ENCODE data around the gene OXA1L.
"Not testable (repeated sequence)": the region's sequence is repeated elsewhere in the genome, so short reads cannot be mapped to it uniquely, and the experiment has no call there.

The OXA1L gene

GRCh38 chr14:22768947-22769346 is 2.5 kb downstream of the OXA1L start:
- DNase-seq (ENCODE audit: low read depth in 3 of 3) = no peak

GRCh38 chr14:22769369-22769768 is 2.9 kb downstream of the OXA1L start:
- DNase-seq (ENCODE audit: low read depth in 3 of 3) = no peak

GRCh38 chr14:22770481-22771187 is 4.1 kb downstream of the OXA1L start:
- DNase-seq (ENCODE audit: low read depth in 3 of 3) = no peak

DNA sequence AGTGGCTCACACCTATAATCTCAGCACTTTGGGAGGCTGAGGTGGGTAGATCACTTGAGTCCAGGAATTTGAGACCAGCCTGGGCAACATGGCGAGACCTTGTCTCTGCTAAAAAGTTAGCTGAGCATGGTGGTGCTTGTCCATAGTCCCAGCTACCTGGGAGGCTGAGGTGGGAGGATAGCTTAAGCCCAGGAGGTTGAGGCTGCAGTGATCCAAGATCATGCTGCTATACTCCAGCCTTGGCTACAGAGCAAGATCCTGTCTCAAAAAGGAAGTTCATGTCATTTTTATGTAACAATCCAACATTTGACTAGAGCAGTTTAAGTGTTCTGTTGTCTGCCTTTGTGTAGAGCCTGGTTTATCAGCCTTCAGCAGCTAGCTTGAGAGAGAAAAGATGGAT is 6.2 kb downstream of the OXA1L start:
- no peak for DNase-seq (ENCODE audit: low read depth in 3 of 3)

DNA sequence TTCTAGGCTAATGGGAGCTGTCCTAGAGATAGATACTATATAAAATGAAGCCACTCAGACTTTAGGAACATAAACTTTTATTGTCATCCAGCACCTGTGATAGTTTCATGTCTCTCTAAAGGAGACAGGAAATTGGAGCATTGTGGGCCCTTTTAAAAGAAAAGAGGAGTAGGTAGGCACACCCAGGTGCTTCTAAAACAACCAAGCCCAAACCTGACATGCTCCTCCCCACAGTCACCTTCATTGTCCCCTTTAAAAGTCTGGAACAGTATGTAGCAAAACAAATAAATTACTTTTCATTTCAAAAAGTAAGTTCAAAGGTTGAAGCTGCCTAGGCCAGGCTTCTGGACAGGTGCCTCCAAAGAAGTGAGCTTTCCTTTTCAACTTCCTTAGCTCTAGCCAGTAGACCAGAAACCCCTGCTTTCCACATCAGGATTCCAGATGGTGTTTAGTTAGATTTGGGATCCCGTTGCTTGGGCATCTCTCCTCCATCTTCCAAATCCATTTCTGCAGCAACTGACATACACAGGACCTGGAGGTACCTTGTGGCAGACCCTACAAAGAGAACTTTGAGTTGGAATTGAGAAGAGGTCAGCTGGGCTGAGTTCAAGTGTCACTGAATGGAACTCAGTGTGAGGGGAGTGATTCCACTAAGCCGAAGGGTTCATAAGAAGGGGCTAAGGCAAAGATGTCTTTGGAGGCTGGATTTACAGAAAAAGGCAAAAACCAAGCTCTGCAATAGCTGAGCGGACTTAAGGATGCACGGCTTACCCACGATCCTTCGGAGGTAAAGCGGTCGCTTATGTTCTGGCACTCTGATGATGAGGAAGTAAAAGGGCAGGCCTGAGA is 6.9 kb downstream of the OXA1L start:
- DNase-seq (ENCODE audit: low read depth in 3 of 3) = no peak

GRCh38 chr14:22774011-22774706 is 7.7 kb downstream of the OXA1L start:
- DNase-seq (ENCODE audit: low read depth in 3 of 3) = no peak

DNA sequence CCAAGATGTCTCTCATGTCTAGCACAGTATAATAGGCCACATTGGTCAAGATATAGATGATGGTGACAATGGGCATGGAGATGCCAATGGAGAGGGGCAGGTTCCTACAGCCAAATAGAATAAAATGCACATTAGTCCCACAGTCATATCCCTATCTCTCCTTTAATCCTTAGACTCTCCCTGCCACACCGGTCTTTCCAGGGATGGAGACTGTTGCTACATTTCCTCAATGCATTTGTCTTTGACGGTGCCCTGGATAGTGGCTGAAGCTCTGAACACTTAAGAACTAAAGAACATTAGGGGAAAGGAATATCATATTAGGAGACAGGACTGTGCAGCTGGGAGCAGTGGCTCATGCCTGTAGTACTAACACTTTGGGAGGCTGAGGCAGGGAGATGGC is 9.7 kb downstream of the OXA1L start:
- no peak for DNase-seq (ENCODE audit: low read depth in 3 of 3)

GRCh38 chr14:22776849-22777248 is 10.4 kb downstream of the OXA1L start:
- not testable (repeated sequence) for DNase-seq (ENCODE audit: low read depth in 3 of 3)

- DNase-seq (ENCODE audit: low read depth in 3 of 3) = no peak
Measured at GRCh38 chr14:22778084-22778483, 11.6 kb downstream of the OXA1L start.

DNA sequence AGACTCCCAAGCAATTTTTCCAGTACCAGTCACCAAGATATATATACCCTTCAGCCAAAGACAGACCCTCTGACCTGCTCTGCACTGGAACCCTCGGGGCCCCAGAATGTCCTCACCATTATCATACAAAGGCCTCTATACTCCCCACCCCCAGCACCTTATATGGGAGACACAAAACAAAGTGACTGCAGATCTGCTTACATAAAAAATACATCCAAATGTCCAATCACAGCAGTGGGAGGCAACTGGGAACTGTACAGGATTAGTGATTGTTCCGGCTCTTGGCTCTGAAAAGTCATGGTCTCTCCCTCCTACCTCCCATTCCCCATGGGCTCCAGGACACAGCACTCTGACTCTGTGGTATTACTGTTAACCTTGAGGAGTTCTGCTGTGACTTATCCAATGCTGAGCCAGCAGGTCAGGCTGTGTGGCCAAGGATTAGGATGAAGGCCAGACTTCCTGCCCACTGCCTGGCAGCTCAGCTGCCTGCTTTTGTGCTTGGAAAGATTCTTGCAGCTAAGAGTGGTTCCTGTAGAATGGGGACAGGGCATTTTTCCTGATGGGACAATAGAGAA is 13.7 kb downstream of the OXA1L start:
- DNase-seq (ENCODE audit: low read depth in 3 of 3) = no peak

GRCh38 chr14:22780941-22781300 is 14.4 kb downstream of the OXA1L start:
- no peak for DNase-seq (ENCODE audit: low read depth in 3 of 3)

- DNase-seq (ENCODE audit: low read depth in 3 of 3) = no peak
Measured at GRCh38 chr14:22781301-22781991, 15.0 kb downstream of the OXA1L start.

- no peak for DNase-seq (ENCODE audit: low read depth in 3 of 3)
Measured at GRCh38 chr14:22786685-22787084, 20.2 kb downstream of the OXA1L start.

DNA sequence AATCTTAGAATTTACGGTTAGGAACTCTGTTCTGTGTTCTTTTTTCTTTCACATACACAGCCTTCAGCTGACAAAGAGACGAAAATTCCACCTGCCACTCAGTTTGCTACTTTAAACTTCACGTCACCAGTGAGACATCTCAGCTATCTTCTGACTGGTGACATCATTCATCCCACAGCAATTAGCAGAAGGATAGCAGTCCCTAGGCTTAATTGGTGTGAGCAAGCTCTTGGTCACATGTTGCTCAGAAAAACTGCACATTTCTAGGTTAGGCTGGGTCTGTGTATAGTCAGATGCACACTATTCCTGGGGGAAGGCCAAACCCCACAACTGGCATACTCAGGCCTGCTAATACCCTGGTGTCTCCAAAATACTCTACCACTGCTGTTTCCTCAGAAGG is 24.8 kb downstream of the OXA1L start:
- DNase-seq (ENCODE audit: low read depth in 3 of 3) = no peak

DNA sequence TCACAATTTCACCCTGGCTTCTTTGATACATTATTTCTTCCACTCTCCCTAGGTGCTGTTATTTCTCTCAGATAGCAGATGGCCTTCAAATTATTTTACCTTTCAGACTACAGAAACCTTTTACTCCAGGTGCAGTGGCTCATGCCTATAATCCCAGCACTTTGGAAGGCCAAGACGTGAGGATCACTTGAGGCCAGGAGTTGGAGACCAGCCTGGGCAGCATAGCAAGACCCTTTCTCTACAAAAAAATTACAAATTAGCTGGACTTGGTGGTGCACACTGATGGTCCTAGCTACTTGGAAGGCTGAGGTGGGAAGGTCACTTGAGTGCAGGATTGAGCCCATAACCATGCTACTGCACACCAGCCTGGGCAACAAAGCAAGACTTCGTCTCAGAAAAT is 25.7 kb downstream of the OXA1L start:
- no peak for DNase-seq (ENCODE audit: low read depth in 3 of 3)

GRCh38 chr14:22793550-22793949 is 27.1 kb downstream of the OXA1L start:
- DNase-seq (ENCODE audit: low read depth in 3 of 3) = not testable (repeated sequence)

GRCh38 chr14:22793976-22794375 is 27.5 kb downstream of the OXA1L start:
- no peak for DNase-seq (ENCODE audit: low read depth in 3 of 3)

- DNase-seq (ENCODE audit: low read depth in 3 of 3) = no peak
Measured at GRCh38 chr14:22794551-22794951, 28.1 kb downstream of the OXA1L start.

DNA sequence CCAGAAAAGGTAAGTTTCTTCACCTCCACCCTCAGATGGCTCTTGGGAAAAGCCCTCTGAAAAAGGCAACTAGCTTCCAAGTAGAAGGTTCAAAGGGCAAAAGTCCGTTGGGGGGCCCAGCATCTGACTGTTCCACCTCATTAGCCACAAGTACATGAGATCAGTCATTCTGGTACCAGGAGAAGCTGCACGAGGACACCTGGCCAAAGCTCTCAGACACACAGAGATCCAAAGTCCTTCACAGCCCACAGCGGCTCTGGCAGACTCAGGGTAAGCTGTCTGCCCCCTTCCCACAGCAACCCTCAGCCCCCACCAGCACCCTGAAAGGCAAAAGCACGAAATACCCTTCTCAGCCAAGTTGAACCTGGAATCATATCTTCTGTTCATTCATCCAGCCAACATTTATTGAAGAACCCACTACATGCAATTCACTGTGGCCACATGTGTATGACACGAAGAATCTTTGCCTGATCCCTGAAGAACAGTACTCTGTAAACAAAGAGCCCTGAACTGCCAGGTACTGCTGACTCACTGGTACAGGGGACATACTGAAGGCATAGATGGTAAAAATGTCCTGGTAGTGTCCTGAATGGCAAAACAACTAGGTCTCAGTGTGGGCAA is 29.7 kb downstream of the OXA1L start:
- no peak for DNase-seq (ENCODE audit: low read depth in 3 of 3)

GRCh38 chr14:22797017-22797917 is 30.8 kb downstream of the OXA1L start:
- no peak for DNase-seq (ENCODE audit: low read depth in 3 of 3)
